ENCODE measurements around the gene SMYD3. TPM values are rescaled to one million over a fixed set of nuclear protein-coding genes. Genes with fewer than 3 reads are reported as not detected.
A peak's percentile ranks its signal among the peaks of the same experiment; 100 is the strongest.

Gene SMYD3
- total and polyA plus RNA-seq, 2 experiments from 2014 or later, result 30.8 to 68.5 TPM

DNA sequence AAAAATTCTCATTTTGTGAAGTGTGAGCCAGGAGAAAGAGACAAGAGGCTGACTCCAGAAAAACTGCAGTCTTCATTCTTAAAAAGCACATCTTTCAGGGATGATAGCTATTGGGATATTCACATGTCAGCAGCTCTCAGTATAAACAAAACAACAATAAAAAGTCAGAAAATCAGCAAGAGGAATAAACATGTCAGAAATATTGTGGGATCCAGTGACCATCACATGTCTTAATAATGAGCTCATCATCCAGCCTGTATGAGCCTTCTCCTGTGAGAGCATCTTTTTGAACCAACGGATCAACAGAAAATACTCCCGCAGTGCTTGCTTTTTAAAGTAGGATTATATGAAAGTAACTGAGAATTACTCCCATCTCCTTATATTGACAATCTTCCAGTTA, 241.6 kb downstream of the SMYD3 start:
- 83% methylated on average over 2 of the region's 2 CpGs for WGBS (ENCODE audit: low lambda C conversion rate, missing lambda C conversion rate)
- no peaks in the 10 kb centered on the region for H3K27me3 ChIP-seq
- no peaks in the 10 kb centered on the region for H3K79me2 ChIP-seq
- no peak for DNase-seq (ENCODE audit: low spot score)
- H3K4me2 ChIP-seq, result no peak overlapping the region
- no peak overlapping the region for H3K27ac ChIP-seq
- TF ChIP-seq, protein P1, sequence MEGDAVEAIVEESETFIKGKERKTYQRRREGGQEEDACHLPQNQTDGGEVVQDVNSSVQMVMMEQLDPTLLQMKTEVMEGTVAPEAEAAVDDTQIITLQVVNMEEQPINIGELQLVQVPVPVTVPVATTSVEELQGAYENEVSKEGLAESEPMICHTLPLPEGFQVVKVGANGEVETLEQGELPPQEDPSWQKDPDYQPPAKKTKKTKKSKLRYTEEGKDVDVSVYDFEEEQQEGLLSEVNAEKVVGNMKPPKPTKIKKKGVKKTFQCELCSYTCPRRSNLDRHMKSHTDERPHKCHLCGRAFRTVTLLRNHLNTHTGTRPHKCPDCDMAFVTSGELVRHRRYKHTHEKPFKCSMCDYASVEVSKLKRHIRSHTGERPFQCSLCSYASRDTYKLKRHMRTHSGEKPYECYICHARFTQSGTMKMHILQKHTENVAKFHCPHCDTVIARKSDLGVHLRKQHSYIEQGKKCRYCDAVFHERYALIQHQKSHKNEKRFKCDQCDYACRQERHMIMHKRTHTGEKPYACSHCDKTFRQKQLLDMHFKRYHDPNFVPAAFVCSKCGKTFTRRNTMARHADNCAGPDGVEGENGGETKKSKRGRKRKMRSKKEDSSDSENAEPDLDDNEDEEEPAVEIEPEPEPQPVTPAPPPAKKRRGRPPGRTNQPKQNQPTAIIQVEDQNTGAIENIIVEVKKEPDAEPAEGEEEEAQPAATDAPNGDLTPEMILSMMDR (IDR thresholded peaks at IDR 0.05; ENCODE audit: poor library complexity), result no peak
- TF ChIP-seq EZH2 (IDR thresholded peaks at IDR 0.05; ENCODE audit: borderline replicate concordance), result no peak
- no peak for TF ChIP-seq EZH2phosphoT487 (IDR thresholded peaks at IDR 0.05; ENCODE audit: low read depth, severe bottlenecking, unreplicated experiment)
- H3K9me2 ChIP-seq (replicated peaks; ENCODE audit: insufficient read depth), result no peaks in the 10 kb centered on the region
- H2AFZ ChIP-seq, result no peak overlapping the region
- H3K9me3 ChIP-seq (ENCODE audit: low read depth), result no peaks in the 10 kb centered on the region
- H3K4me3 ChIP-seq, result no peak overlapping the region
- H3K4me1 ChIP-seq (ENCODE audit: insufficient read depth), result peaks cover 5% of the 10 kb centered on the region
- no peaks in the 10 kb centered on the region for H4K20me1 ChIP-seq (ENCODE audit: insufficient read depth, poor library complexity, severe bottlenecking)
- H3K36me3 ChIP-seq (replicated peaks; ENCODE audit: insufficient read depth, low read depth), result no peaks in the 10 kb centered on the region

DNA sequence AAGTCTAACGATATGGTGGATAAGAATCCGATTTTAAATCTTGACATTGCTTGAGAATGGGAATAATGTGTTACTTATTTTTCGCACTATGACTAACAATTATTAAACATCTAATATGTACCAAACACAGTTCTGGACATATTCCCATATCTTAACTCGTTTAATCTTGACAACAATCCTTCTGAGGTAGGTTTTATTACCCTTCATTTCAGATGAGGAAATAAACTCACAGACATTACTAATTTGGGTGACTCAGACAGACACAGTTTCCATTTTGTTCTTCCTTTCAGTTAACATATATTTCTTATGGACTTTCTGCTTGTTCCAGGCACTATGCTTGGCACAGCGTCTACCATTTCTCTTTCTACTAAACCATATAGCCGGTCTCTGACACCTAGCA, 244.8 kb downstream of the SMYD3 start:
- no peak for DNase-seq (ENCODE audit: low spot score)
- Histone ChIP-seq H3K27ac (peak overlapping the region; percentile 15), H3K79me2 (no peaks in the 10 kb centered on the region), H3K4me1 (ENCODE audit: insufficient read depth) (no peaks in the 10 kb centered on the region), H3K4me2 (no peak overlapping the region), H3K36me3 (replicated peaks; ENCODE audit: insufficient read depth, low read depth) (no peaks in the 10 kb centered on the region), H2AFZ (no peak overlapping the region), H3K9me3 (ENCODE audit: low read depth) (peaks cover 4% of the 10 kb centered on the region), H3K27me3 (no peaks in the 10 kb centered on the region), H4K20me1 (ENCODE audit: insufficient read depth, poor library complexity, severe bottlenecking) (no peaks in the 10 kb centered on the region), H3K4me3 (no peak overlapping the region), H3K9me2 (replicated peaks; ENCODE audit: insufficient read depth) (no peaks in the 10 kb centered on the region)
- TF ChIP-seq EZH2phosphoT487 (IDR thresholded peaks at IDR 0.05; ENCODE audit: low read depth, severe bottlenecking, unreplicated experiment), result no peak
- TF ChIP-seq, protein P1 (IDR thresholded peaks at IDR 0.05; ENCODE audit: poor library complexity), result no peak
- no peak for TF ChIP-seq EZH2 (IDR thresholded peaks at IDR 0.05; ENCODE audit: borderline replicate concordance)
- 80% methylated on average over 6 of the region's 6 CpGs for WGBS (ENCODE audit: low lambda C conversion rate, missing lambda C conversion rate)

DNA sequence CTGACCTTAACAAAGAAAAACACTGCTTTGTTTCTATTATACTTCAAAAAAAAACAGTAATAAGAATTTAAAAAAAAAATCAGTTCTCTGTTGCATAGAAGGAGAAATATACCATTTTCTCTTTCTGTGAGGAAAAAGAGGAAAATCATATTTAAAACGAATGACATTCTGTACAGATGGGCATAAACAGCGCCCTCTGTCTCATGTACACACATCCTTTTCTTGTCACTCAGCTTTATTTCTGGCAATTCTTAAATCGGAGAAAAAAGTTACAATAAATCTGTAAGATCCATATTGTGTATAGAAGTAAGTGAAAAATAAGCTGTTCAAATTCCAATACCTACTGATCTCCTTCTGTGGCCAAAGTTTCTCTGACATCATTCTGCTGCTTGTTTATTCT, 245.4 kb downstream of the SMYD3 start:
- H3K4me2 ChIP-seq, result no peak overlapping the region
- H2AFZ ChIP-seq, result no peak overlapping the region
- H3K27me3 ChIP-seq, result no peaks in the 10 kb centered on the region
- H3K4me3 ChIP-seq, result no peak overlapping the region
- no peaks in the 10 kb centered on the region for H3K4me1 ChIP-seq (ENCODE audit: insufficient read depth)
- H3K79me2 ChIP-seq, result no peaks in the 10 kb centered on the region
- no peaks in the 10 kb centered on the region for H3K9me2 ChIP-seq (replicated peaks; ENCODE audit: insufficient read depth)
- 88% methylated on average over 3 of the region's 3 CpGs for WGBS (ENCODE audit: low lambda C conversion rate, missing lambda C conversion rate)
- H3K36me3 ChIP-seq (replicated peaks; ENCODE audit: insufficient read depth, low read depth), result no peaks in the 10 kb centered on the region
- H3K9me3 ChIP-seq (ENCODE audit: low read depth), result peaks cover 4% of the 10 kb centered on the region
- H4K20me1 ChIP-seq (ENCODE audit: insufficient read depth, poor library complexity, severe bottlenecking), result no peaks in the 10 kb centered on the region
- no peak overlapping the region for H3K27ac ChIP-seq
- TF ChIP-seq EZH2 (IDR thresholded peaks at IDR 0.05; ENCODE audit: borderline replicate concordance) (no peak), EZH2phosphoT487 (IDR thresholded peaks at IDR 0.05; ENCODE audit: low read depth, severe bottlenecking, unreplicated experiment) (no peak)
- TF ChIP-seq, protein P1 (IDR thresholded peaks at IDR 0.05; ENCODE audit: poor library complexity), result peak; percentile 35
- DNase-seq (ENCODE audit: low spot score), result no peak

DNA sequence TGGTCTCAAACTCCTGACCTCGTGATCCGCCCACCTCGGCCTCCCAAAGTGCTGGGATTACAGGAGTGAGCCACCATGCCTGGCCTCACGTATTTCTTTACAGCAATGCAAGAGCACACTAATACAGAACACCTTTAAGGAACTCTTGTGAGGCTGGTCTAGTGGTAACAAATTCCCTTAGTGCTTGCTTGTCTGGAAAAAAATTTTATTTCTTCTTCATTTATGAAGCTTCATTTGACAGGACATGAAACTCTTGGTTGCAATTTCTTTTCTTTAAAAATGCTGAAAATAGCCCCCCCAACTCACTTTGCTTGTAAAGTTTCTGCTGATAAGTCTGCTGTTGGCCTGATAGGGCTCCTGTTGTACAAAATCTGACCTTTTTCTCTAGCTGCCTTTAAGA, 248.8 kb downstream of the SMYD3 start:
- Histone ChIP-seq H2AFZ (no peak overlapping the region), H3K4me3 (no peak overlapping the region), H4K20me1 (ENCODE audit: insufficient read depth, poor library complexity, severe bottlenecking) (no peaks in the 10 kb centered on the region), H3K27me3 (no peaks in the 10 kb centered on the region), H3K4me1 (ENCODE audit: insufficient read depth) (no peaks in the 10 kb centered on the region), H3K79me2 (no peaks in the 10 kb centered on the region), H3K9me2 (replicated peaks; ENCODE audit: insufficient read depth) (no peaks in the 10 kb centered on the region), H3K27ac (no peak overlapping the region), H3K4me2 (no peak overlapping the region), H3K36me3 (replicated peaks; ENCODE audit: insufficient read depth, low read depth) (no peaks in the 10 kb centered on the region), H3K9me3 (ENCODE audit: low read depth) (peaks cover 4% of the 10 kb centered on the region)
- 92% methylated on average over 4 of the region's 4 CpGs for WGBS (ENCODE audit: low lambda C conversion rate, missing lambda C conversion rate)
- DNase-seq (ENCODE audit: low spot score), result no peak
- TF ChIP-seq EZH2phosphoT487 (IDR thresholded peaks at IDR 0.05; ENCODE audit: low read depth, severe bottlenecking, unreplicated experiment) (no peak), EZH2 (IDR thresholded peaks at IDR 0.05; ENCODE audit: borderline replicate concordance) (no peak)

Data from hepatocyte (in vitro differentiated cells).